ENCODE data around the gene USP10. TPM values are rescaled to one million over a fixed set of nuclear protein-coding genes. Genes with fewer than 3 reads are reported as not detected.

Gene USP10
- total and polyA plus RNA-seq, 5 experiments from 2014 or later, result 61.3 to 89.8 (median 80.7) TPM

- POLR2A ChIA-PET, result no interaction called here
- DNase-seq (no peak), ATAC-seq (no peak)
- no peaks in the 10 kb centered on the region for H3K9me3 Mint-ChIP-seq
- H3K4me1 Mint-ChIP-seq, result peaks cover 15 to 48% (median 48%) of the 10 kb centered on the region in 4 donors
- no peak overlapping the region for H3K4me3 Mint-ChIP-seq
- H3K27ac Mint-ChIP-seq, result peak overlapping the region in 2 of 10 donors; percentile 40 to 43
- peaks cover 0 to 90% (median 26%) of the 10 kb centered on the region in 3 donors for H3K36me3 Mint-ChIP-seq
- H3K27me3 Mint-ChIP-seq, result no peaks in the 10 kb centered on the region
These were observed 38.3 kb upstream of the USP10 start for GRCh38 chr16:84661418-84662060.

GRCh38 chr16:84662471-84662870 lies 37.3 kb upstream of the USP10 start:
- peaks cover 0 to 92% (median 22%) of the 10 kb centered on the region in 3 donors for H3K36me3 Mint-ChIP-seq
- DNase-seq, result no peak
- no peak for ATAC-seq
- H3K4me1 Mint-ChIP-seq, result peaks cover 15 to 43% (median 41%) of the 10 kb centered on the region in 4 donors
- POLR2A ChIA-PET, result interaction anchor here (0.5 to 1.3 kb wide), 4 partner anchors 9 to 42 kb away, joined by 3 to 6 read pairs (median 4); no protein-coding TSS in a partner anchor
- peak overlapping the region in 1 of 10 donors; percentile 55 for H3K27ac Mint-ChIP-seq
- H3K27me3 Mint-ChIP-seq, result no peaks in the 10 kb centered on the region
- H3K9me3 Mint-ChIP-seq, result no peaks in the 10 kb centered on the region
- no peak overlapping the region for H3K4me3 Mint-ChIP-seq

GRCh38 chr16:84663433-84664101 lies 36.2 kb upstream of the USP10 start:
- DNase-seq (no peak), ATAC-seq (no peak)
- Mint-ChIP-seq H3K4me1 (peaks cover 15 to 34% (median 34%) of the 10 kb centered on the region in 4 donors), H3K4me3 (no peak overlapping the region), H3K27me3 (no peaks in the 10 kb centered on the region), H3K36me3 (peaks cover 0 to 88% (median 18%) of the 10 kb centered on the region in 3 donors), H3K27ac (peak overlapping the region in 5 of 10 donors; percentile 41 to 81 (median 54)), H3K9me3 (no peaks in the 10 kb centered on the region)
- POLR2A ChIA-PET, result interaction anchor here (0.5 to 1.3 kb wide), 3 partner anchors 14 to 288 kb away, joined by 3 to 6 read pairs (median 4); no protein-coding TSS in a partner anchor

- no peaks in the 10 kb centered on the region for H3K27me3 Mint-ChIP-seq
- H3K4me1 Mint-ChIP-seq, result peaks cover 13 to 25% (median 22%) of the 10 kb centered on the region in 4 donors
- no peak overlapping the region for H3K4me3 Mint-ChIP-seq
- H3K9me3 Mint-ChIP-seq, result no peaks in the 10 kb centered on the region
- ATAC-seq (no peak), DNase-seq (no peak)
- no peak overlapping the region for H3K27ac Mint-ChIP-seq
- H3K36me3 Mint-ChIP-seq, result peaks cover 0 to 73% (median 16%) of the 10 kb centered on the region in 3 donors
- POLR2A ChIA-PET, result interaction anchor here (1.0 kb wide), 1 partner anchor 29 kb away, joined by 3 read pairs; no protein-coding TSS in a partner anchor
These were observed 34.4 kb upstream of the USP10 start for GRCh38 chr16:84665359-84665758.

GRCh38 chr16:84665843-84666242 lies 34.0 kb upstream of the USP10 start:
- no peak for ATAC-seq
- Mint-ChIP-seq H3K36me3 (peaks cover 0 to 68% (median 16%) of the 10 kb centered on the region in 3 donors), H3K4me1 (peaks cover 13 to 23% (median 17%) of the 10 kb centered on the region in 4 donors), H3K9me3 (no peaks in the 10 kb centered on the region), H3K27ac (no peak overlapping the region), H3K27me3 (no peaks in the 10 kb centered on the region), H3K4me3 (no peak overlapping the region)
- POLR2A ChIA-PET, result interaction anchor here (1.0 kb wide), 1 partner anchor 28 kb away, joined by 3 read pairs; no protein-coding TSS in a partner anchor
- no peak for DNase-seq

- Mint-ChIP-seq H3K36me3 (peaks cover 0 to 49% (median 7%) of the 10 kb centered on the region in 3 donors), H3K9me3 (no peaks in the 10 kb centered on the region), H3K4me1 (peaks cover 12 to 26% (median 16%) of the 10 kb centered on the region in 4 donors), H3K27me3 (no peaks in the 10 kb centered on the region), H3K27ac (peak overlapping the region in 1 of 10 donors; percentile 71), H3K4me3 (no peak overlapping the region)
- DNase-seq, result no peak
- no peak for ATAC-seq
- POLR2A ChIA-PET, result interaction anchor here (1.0 kb wide), 1 partner anchor 31 kb away, joined by 3 read pairs; no protein-coding TSS in a partner anchor
These were observed 32.0 kb upstream of the USP10 start for GRCh38 chr16:84667600-84668309.

- peaks cover 5 to 14% (median 9%) of the 10 kb centered on the region in 4 donors for H3K4me1 Mint-ChIP-seq
- no peaks in the 10 kb centered on the region for H3K9me3 Mint-ChIP-seq
- ATAC-seq, result no peak
- peaks cover 0 to 26% (median 4%) of the 10 kb centered on the region in 3 donors for H3K36me3 Mint-ChIP-seq
- no peaks in the 10 kb centered on the region for H3K27me3 Mint-ChIP-seq
- peak overlapping the region in 1 of 10 donors; percentile 13 for H3K27ac Mint-ChIP-seq
- POLR2A ChIA-PET, result no interaction called here
- no peak overlapping the region for H3K4me3 Mint-ChIP-seq
- no peak for DNase-seq
These were observed 29.7 kb upstream of the USP10 start for GRCh38 chr16:84670063-84670462.

GRCh38 chr16:84672276-84673202 lies 27.3 kb upstream of the USP10 start:
- ATAC-seq, result peak; percentile 92 to 96
- peak; percentile 57 to 87 (median 75) for DNase-seq
- Mint-ChIP-seq H3K27ac (peak overlapping the region in 2 of 10 donors; percentile 71 to 76), H3K9me3 (no peaks in the 10 kb centered on the region), H3K4me1 (peaks cover 5 to 13% (median 8%) of the 10 kb centered on the region in 4 donors), H3K36me3 (peaks cover 0 to 9% (median 4%) of the 10 kb centered on the region in 3 donors), H3K4me3 (peak overlapping the region in 1 of 10 donors; percentile 26), H3K27me3 (no peaks in the 10 kb centered on the region)
- POLR2A ChIA-PET, result interaction anchor here (0.6 to 1.3 kb wide), 6 partner anchors 22 to 70 kb away, joined by 3 to 7 read pairs (median 3); partner anchors contain the start of gene KLHL36

- no peaks in the 10 kb centered on the region for H3K9me3 Mint-ChIP-seq
- no peak for DNase-seq
- POLR2A ChIA-PET, result interaction anchor here (1.3 kb wide), 1 partner anchor 32 kb away, joined by 3 read pairs; no protein-coding TSS in a partner anchor
- H3K27me3 Mint-ChIP-seq, result peaks cover 0 to 1% (median 0%) of the 10 kb centered on the region in 5 donors
- ATAC-seq, result no peak
- H3K4me1 Mint-ChIP-seq, result peaks cover 5 to 11% (median 8%) of the 10 kb centered on the region in 4 donors
- no peak overlapping the region for H3K4me3 Mint-ChIP-seq
- no peak overlapping the region for H3K27ac Mint-ChIP-seq
- H3K36me3 Mint-ChIP-seq, result peaks cover 0 to 6% (median 1%) of the 10 kb centered on the region in 3 donors
These were observed 26.6 kb upstream of the USP10 start for GRCh38 chr16:84673203-84673535.

GRCh38 chr16:84673561-84673960 lies 26.2 kb upstream of the USP10 start:
- no peak for ATAC-seq
- Mint-ChIP-seq H3K27me3 (peaks cover 0 to 1% (median 0%) of the 10 kb centered on the region in 5 donors), H3K4me3 (no peak overlapping the region), H3K36me3 (peaks cover 0 to 4% (median 1%) of the 10 kb centered on the region in 3 donors), H3K4me1 (peaks cover 5 to 11% (median 8%) of the 10 kb centered on the region in 4 donors), H3K9me3 (no peaks in the 10 kb centered on the region), H3K27ac (no peak overlapping the region)
- no peak for DNase-seq
- POLR2A ChIA-PET, result interaction anchor here (1.3 kb wide), 1 partner anchor 32 kb away, joined by 3 read pairs; no protein-coding TSS in a partner anchor

GRCh38 chr16:84675423-84675822 lies 24.4 kb upstream of the USP10 start:
- POLR2A ChIA-PET, result no interaction called here
- Mint-ChIP-seq H3K9me3 (no peaks in the 10 kb centered on the region), H3K36me3 (no peaks in the 10 kb centered on the region), H3K27ac (no peak overlapping the region), H3K4me3 (no peak overlapping the region), H3K27me3 (peaks cover 0 to 4% (median 2%) of the 10 kb centered on the region in 5 donors), H3K4me1 (peaks cover 5 to 11% (median 7%) of the 10 kb centered on the region in 4 donors)
- no peak for DNase-seq
- ATAC-seq, result no peak

Data from naive thymus-derived CD8-positive, alpha-beta T cell (primary cell).